Ishikawa (cell line): ENCODE results near the gene BABAM2.

Experiments
- CREB1 ChIP-seq: IDR thresholded peaks from 2 replicates; pipeline ENCODE4 v1.6.1; 2012; ENCODE audit warnings: low read depth
- EGR1 ChIP-seq: IDR thresholded peaks from 2 replicates; pipeline ENCODE4 v1.6.1; 2012
- EP300 ChIP-seq: IDR thresholded peaks from 2 replicates; pipeline ENCODE4 v1.6.1; 2012; ENCODE audit warnings: borderline replicate concordance
- TAF1 ChIP-seq: IDR thresholded peaks from 2 replicates; pipeline ENCODE4 v1.6.1; 2012; ENCODE audit warnings: low read depth, mild to moderate bottlenecking
- TCF12 ChIP-seq: IDR thresholded peaks from 2 replicates; pipeline ENCODE4 v1.6.1; 2012; ENCODE audit warnings: low read depth
- TEAD4 ChIP-seq: IDR thresholded peaks from 2 replicates; pipeline ENCODE4 v1.6.1; 2012
- YY1 ChIP-seq: IDR thresholded peaks from 2 replicates; pipeline ENCODE4 v1.6.1; 2012; ENCODE audit warnings: low read depth
- TF ChIP-seq, protein P1 (sequence below): IDR thresholded peaks from 2 replicates; pipeline ENCODE4 v1.6.1; 2012
- TF ChIP-seq, protein P2 (sequence below): IDR thresholded peaks from 2 replicates; pipeline ENCODE4 v1.6.1; 2012
- TF ChIP-seq, protein P3 (sequence below): IDR thresholded peaks from 2 replicates; pipeline ENCODE4 v1.6.1; 2012; ENCODE audit warnings: low read depth, mild to moderate bottlenecking

DNA sequence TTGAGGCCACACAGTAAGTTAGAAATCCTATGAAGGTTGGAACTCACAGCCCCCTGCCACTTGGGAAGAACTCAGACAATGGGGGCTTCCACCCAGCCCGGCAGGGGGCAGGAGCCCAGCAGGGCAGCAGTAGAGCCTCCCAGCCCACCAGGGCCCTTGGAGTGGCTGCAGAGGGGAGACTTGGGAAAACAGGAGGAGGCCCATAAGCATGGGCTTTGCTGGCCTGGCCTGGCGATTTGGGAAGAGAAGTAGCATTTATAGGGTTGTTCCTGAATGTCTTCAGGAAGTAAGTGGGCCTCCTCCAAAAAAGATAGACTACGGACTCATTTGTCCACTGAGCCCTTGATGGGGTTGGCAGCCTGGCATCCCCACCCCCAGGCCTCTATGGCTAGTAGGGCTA lies 484.7 kb downstream of the BABAM2 start:
- no peak for TF ChIP-seq EGR1
- TF ChIP-seq EP300: no peak
- TF ChIP-seq CREB1: no peak
- TF ChIP-seq, protein P1, sequence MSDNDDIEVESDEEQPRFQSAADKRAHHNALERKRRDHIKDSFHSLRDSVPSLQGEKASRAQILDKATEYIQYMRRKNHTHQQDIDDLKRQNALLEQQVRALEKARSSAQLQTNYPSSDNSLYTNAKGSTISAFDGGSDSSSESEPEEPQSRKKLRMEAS: no peak
- TF ChIP-seq TCF12: no peak
- TF ChIP-seq, protein P2, sequence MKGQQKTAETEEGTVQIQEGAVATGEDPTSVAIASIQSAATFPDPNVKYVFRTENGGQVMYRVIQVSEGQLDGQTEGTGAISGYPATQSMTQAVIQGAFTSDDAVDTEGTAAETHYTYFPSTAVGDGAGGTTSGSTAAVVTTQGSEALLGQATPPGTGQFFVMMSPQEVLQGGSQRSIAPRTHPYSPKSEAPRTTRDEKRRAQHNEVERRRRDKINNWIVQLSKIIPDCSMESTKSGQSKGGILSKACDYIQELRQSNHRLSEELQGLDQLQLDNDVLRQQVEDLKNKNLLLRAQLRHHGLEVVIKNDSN: no peak
- TF ChIP-seq, protein P3, sequence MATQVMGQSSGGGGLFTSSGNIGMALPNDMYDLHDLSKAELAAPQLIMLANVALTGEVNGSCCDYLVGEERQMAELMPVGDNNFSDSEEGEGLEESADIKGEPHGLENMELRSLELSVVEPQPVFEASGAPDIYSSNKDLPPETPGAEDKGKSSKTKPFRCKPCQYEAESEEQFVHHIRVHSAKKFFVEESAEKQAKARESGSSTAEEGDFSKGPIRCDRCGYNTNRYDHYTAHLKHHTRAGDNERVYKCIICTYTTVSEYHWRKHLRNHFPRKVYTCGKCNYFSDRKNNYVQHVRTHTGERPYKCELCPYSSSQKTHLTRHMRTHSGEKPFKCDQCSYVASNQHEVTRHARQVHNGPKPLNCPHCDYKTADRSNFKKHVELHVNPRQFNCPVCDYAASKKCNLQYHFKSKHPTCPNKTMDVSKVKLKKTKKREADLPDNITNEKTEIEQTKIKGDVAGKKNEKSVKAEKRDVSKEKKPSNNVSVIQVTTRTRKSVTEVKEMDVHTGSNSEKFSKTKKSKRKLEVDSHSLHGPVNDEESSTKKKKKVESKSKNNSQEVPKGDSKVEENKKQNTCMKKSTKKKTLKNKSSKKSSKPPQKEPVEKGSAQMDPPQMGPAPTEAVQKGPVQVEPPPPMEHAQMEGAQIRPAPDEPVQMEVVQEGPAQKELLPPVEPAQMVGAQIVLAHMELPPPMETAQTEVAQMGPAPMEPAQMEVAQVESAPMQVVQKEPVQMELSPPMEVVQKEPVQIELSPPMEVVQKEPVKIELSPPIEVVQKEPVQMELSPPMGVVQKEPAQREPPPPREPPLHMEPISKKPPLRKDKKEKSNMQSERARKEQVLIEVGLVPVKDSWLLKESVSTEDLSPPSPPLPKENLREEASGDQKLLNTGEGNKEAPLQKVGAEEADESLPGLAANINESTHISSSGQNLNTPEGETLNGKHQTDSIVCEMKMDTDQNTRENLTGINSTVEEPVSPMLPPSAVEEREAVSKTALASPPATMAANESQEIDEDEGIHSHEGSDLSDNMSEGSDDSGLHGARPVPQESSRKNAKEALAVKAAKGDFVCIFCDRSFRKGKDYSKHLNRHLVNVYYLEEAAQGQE: no peak
- TF ChIP-seq TAF1: no peak
- TF ChIP-seq YY1: no peak
- TF ChIP-seq TEAD4: no peak
